ENCODE results near the gene FSIP1.

FSIP1 gene

DNA sequence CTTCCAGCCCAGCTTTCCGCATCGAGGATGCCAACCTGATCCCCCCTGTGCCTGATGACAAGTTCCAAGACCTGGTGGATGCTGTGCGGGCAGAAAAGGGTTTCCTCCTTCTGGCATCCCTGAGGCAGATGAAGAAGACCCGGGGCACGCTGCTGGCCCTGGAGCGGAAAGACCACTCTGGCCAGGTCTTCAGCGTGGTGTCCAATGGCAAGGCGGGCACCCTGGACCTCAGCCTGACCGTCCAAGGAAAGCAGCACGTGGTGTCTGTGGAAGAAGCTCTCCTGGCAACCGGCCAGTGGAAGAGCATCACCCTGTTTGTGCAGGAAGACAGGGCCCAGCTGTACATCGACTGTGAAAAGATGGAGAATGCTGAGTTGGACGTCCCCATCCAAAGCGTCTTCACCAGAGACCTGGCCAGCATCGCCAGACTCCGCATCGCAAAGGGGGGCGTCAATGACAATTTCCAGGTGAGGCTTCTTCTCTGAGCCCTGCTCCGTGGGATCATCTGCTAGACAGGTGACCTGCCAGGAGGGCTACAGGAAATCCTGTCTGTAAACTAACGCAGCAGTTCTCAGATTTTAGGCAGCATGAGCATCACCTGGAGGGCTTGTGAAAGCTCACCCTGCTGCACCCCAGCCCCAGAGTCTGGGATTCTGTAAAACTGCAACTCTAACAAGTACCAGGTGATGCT is 200.2 kb downstream of the FSIP1 start:
- DNase-seq (ENCODE audit: low read depth) = no peak

DNA sequence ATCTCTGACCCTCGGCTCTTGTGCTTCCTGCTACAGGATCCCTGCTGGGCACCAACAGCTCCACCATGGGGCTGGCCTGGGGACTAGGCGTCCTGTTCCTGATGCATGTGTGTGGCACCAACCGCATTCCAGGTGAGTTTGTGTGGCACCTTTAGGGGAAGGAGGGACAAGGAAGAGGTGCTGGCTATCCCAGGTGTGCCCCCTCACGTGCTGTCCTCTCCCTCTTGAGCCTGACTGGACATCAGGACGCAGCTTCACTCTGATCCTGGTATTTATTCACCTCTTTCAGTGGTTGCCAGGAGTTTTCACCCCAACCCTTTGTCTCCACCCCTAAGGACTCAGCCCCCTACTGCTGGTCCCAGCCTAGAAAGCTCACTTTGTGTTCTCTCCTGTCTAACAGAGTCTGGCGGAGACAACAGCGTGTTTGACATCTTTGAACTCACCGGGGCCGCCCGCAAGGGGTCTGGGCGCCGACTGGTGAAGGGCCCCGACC is 200.8 kb downstream of the FSIP1 start:
- DNase-seq (ENCODE audit: low read depth) = no peak

DNA sequence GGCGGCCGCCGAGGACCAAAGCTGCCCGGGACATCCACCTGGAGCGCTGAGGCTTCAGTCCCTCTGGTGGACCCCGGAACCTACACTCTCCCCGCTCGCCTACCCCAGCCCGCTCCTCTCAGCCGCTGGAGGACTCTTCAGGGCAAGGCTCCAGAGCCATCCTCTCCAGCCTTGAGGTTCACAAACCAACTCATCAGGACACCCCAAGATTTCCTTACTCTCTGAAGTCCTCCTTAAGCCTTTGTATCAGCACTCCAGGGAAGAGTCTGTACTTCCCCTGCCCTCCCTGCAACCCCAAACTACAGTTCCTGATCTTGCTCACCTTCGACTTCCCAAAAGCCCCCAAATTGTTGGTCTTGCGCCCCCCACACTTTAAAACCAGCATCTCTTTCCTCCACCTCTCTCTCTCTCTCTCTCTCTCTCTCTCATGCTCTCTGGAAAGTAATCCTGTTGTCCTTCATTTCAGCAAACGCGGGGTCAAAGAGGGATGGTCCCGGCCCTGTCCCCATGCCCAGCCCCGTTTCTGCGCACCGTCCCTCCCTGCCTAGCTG is 201.3 kb downstream of the FSIP1 start:
- no peak for DNase-seq (ENCODE audit: low read depth)

DNA sequence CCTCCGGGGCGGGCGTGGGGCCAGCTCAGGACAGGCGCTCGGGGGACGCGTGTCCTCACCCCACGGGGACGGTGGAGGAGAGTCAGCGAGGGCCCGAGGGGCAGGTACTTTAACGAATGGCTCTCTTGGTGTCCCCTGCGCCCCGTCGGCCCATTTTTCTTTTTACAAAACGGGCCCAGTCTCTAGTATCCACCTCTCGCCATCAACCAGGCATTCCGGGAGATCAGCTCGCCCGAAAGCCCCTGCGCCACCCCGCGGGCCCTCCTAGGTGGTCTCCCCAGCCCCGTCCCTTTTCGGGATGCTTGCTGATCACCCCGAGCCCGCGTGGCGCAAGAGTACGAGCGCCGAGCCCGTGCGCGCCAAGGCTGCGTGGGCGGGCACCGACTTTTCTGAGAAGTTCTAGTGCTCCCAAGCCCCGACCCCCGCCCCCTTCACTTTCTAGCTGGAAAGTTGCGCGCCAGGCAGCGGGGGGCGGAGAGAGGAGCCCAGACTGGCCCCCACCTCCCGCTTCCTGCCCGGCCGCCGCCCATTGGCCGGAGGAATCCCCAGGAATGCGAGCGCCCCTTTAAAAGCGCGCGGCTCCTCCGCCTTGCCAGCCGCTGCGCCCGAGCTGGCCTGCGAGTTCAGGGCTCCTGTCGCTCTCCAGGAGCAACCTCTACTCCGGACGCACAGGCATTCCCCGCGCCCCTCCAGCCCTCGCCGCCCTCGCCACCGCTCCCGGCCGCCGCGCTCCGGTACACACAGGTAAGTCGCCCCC is 202.0 kb downstream of the FSIP1 start, which contains the start of gene THBS1:
Gene THBS1 (plus strand): TSS at position 595 of the 757 bp plus-strand sequence. CDS start 779 bp downstream, outside the sequence.
- peak; percentile 31 for DNase-seq (ENCODE audit: low read depth)

DNA sequence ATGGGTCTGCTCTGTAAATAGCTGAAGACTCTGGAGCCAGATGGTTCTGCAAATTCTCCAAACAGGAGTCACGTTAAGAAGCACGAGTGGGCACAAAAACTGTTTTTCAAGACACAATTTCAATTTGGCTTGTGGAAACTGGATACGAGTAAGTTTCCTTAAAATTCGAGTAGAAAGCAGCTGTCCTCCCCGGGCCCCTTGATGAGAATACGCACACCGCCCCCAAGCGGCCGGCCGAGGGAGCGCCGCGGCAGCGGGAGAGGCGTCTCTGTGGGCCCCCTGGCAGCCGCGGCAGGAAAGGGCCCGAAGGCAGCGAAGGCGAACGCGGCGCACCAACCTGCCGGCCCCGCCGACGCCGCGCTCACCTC is 202.5 kb downstream of the FSIP1 start:
- peak; percentile 82 for DNase-seq (ENCODE audit: low read depth)

DNA sequence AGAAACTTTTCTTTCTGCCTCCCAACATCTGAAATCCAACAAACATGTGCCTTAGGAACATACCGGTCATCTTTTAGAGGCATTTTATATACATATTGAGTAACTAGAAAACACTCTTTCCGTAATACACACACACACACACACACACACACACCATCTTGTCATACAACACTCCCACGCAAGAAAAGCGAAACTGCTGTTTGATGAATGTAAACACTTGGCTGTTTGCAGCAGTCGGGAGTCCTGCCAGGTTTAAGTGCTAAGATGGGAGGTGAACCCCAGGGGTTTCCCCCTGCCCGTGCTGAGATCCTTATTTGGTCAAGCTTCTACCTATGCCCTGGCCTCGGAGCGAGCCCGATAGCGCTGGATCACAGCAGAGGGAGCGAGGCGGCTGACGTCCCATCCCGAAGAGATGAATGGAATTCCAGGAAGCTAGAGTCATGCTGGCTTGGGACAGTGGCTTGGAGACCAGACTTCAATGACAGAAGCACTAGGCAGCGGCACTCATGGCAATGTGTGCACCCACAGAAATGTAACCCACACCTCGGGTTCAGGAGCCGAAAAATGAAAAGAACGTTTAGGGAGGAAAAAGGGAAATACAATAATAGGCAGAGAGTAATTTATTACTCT is 203.0 kb downstream of the FSIP1 start:
- no peak for DNase-seq (ENCODE audit: low read depth)

DNA sequence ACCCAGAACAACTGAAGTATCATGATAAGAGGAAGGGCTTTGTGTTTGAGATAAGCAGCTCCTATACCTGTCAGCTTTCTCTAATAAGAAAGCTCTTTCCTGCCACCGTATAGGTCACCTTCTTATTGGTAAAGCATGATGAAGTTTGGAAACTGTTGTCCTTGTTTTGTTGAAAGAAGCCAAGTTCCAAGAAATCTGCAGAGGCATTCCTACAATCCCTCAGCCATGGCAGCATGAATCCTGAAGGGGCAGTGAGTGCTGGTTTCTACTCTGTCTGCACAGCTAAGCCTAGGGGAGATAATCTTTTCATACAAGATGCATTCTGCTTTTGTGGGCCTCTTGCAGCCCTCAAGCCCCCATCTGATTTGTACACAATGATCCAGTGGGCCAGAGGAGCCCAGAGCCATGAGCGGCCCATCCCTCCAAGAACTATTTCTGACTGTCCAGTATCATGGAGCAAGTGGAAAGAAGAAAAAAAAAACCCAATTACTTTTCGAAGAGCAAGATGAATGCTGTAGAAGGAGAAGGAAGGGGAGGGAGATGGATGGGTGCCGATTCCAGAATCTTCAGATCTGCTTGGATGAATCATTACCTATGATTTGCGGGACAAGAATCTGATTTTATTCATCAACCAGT is 203.7 kb downstream of the FSIP1 start:
- no peak for DNase-seq (ENCODE audit: low read depth)

DNA sequence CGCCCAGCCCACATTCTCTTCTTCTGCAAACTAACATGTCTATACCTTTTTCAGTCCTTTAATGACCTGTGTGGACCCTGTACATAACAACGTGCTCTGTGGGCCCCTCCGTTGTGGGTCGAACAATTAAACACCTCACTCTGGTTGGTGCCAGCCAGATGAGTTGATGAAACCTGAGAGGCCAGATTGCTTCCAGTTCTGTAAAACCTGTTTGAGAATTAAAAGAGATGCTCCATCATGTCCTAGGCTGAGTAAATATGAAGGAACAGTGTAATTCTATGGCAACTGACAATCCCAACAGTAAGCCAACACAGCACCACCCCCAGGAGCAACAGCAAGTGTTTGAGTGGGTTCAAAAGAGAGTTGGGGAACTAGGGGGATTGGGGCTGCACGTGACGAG is 207.5 kb downstream of the FSIP1 start:
- no peak for DNase-seq (ENCODE audit: low read depth)

DNA sequence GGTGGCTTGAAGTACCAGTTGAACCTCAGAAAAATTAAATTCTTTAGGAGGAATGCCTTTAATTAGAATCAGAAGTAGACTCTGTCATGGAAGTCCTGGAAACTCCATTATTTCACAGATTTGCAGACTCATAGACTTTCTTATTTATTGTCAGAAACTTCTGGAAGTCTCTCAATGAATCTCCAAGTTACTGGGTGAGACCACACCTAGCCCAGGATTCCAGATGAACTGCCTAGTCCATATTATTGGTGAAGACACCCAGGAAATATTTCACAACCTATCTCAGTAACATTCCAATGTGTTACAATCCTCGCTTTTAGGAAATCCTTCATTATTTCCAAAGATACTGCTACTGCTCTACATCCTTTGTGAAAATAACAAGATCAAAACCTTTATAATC is 208.2 kb downstream of the FSIP1 start:
- DNase-seq (ENCODE audit: low read depth) = no peak

DNA sequence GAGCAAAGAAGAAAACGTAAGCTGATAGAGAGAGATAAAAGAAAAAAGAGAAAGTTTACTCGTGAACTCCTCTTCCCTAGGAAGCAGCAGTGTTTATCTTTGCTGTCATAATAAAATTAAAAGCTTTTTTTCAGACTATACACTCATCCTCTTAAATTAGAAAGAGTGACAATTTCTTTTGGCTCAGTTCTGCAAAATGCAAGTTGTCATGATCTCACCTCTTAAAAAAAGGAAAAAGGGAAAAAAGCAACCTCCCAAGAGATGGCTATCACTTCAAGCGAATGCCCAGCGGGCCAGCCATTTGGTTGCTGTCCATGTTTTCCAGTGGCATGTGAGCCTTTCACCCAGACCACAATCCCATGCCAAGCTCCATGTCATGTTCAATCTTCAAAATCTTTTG is 208.8 kb downstream of the FSIP1 start:
- no peak for DNase-seq (ENCODE audit: low read depth)

DNA sequence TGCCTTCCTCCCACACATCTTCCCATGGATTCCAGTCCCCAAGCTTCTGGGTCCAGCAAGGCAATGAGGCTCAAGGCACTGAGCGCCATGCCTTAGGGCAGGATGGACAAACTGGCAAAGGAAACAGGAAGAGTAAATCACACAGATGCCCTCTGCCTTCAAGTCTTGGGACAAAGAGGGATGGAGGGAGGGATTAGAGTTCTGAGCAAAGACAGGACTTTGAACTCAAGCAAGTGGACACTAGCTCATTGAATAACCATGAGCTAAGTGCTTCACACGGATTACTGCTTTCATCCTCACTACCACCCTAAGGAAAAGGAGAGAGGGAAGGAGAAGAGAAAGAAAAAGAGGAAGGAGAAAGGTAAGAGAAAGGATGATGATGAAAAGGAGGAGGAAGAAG is 209.4 kb downstream of the FSIP1 start:
- no peak for DNase-seq (ENCODE audit: low read depth)

DNA sequence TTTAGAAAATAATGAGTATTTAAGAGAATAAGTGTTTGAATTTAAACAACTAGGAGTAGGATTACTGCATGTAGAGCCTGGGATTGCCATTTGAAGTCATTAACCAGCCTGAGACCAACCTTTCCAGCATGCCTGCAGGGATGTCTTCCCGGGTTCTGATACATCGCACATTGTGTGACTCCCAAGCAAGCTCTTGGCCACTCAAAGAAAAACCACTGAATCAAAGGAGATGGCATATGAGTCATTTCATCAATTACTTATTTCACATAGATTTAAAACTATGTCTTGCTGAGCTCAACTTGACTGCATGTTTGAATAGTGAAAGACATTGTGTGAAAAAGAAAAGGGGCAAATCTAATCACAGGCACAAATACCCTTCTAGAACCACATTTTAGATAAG is 216.8 kb downstream of the FSIP1 start:
- no peak for DNase-seq (ENCODE audit: low read depth)

DNA sequence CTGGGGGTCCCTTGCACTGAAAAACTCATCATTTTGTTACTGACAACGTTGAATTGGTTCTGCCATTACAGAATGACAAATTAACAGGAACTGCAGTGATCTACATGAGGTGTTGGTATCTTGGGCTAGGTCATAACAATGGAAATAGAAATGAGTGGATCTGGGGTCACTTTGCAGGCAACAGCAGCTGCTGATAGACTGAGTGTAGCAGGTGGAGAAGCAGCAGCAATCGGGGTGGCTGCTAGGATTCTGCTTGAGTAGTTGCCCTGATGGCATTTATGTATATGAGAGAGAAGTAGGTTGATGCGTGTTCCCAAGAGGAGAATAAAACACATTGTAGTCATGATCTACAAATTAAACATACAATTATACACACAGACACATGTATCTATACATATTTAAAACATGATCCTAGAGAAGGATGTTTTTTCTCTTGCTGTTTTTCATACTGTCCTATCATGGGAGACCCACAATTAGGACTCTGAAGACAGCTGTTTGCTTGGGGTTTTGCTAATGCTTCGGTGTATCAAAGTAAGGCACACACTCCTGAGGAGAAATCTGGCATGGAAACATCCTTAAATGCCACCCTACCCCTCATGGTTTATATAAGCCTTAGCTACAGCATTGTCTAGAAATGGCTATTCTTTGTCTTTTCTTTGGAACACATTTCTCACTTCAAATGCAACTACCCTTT is 217.5 kb downstream of the FSIP1 start:
- DNase-seq (ENCODE audit: low read depth) = no peak

DNA sequence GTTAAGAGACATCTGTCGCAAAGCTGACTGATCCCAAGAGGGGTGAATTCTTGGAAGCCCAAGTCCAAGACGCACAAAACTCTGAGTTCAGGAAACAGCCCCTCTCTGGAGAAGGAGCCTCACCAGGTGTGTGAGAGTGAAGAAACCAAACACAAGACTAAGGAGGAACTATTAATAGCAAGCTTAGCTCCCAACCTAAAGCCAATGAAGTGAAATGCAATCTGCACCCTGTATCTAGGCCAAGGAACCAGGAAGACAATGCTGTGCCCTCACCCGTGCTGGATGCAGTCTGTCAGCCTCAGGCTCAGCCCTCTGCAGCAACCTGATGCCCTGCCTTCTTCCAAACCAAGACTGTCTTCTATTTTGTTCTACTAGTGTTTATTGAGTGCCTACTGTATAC is 224.2 kb downstream of the FSIP1 start:
- DNase-seq (ENCODE audit: low read depth) = no peak

DNA sequence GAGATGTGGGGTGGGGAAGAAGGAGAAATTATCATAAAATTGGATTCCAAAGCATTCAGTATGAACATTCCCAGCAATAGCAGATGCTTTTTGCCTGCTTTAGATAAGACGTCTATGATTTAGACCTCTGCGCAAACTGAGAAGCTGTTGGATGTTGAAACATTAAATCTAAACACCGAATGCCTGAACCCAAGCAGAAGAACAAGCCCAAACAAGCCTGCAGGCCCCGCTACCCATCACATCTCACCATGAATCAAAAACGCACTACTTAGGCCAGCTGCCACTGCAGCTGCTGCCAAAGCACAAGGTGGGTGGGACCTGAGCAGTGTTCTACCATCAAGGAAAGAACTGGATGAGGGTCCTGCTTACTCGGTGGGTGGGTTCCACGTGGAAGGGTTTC is 226.2 kb downstream of the FSIP1 start:
- DNase-seq (ENCODE audit: low read depth) = no peak

DNA sequence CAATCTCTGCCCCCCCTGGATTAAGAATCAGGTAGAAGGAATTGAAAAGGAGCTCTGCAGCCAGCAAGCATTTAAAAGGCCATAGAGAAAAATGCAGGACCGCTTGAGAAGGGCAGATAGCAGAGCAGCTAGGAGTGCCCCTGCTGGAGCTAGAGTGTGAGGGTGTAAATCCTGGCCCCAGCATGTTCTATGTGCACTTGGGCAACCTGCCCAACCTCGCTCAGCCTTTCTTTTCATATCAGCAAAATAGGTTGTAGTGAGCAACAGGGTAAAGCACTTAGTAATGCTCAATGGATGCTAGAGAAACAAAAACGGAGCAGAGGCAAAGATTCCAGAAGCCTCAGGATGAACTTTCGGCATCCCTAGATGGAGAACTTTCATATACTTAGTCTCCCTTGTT is 226.8 kb downstream of the FSIP1 start:
- no peak for DNase-seq (ENCODE audit: low read depth)

DNA sequence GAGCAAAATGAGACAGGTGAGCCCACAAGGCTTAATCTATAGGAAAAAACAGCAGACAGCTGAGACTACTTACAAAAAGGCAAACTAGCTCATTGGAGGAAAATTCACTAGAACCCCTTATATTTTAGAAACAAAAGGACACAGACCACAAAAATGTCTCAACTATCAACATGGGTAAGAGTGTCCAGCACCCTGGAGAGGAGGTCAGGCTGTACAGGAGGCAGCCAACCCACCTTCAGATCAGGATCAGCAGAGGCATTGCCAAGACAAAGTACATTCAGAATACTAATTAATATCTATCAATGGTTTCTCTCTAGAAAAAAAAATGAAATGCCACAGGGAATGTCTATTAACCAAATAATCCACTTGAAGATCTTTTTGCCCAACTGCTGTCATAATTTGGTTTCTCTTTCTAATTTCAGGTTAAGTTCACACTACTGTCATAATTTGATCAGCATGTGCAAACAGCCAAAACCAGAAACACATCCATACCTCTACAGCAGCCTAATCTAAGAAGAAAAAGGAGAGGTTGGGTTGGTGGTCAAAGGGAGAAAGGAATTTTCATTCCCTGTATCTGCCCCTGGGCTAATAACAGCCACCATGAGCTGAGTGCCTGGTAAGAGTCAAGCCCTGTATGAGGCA is 227.8 kb downstream of the FSIP1 start:
- DNase-seq (ENCODE audit: low read depth) = no peak

DNA sequence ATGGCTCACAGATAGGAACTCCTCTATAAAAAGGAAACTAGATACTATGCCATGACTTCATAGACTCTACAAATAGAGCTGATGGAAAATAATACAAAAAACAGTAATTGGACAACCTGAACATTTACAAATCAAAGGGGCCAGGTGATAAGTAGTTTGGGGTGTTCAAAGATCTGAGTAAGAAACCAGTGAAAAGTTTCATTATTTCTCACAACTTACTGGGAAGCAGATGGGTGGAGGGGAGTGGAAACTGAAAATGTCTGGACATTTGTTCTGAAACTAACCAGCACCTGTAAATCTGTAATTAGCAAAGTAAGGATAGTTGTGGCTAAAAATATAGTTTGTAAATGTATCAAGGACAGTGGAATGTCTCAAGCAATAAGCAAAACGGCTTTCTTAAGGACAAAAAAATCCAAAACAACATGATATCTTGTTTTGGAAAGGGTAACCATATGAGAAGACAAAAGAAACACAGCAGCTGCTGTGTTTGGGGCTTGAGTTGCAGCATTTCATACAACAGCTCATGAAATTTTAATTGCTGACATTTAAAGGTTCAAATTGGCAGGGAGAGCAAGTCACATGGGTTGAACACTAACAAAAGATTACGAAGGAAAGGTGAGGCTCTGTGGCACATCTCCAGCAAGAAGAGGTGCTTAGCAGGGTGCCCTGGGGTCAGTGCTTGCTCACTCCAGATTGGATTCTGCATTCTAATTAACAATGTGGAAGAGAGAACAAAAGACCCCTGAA is 228.5 kb downstream of the FSIP1 start:
- no peak for DNase-seq (ENCODE audit: low read depth)

DNA sequence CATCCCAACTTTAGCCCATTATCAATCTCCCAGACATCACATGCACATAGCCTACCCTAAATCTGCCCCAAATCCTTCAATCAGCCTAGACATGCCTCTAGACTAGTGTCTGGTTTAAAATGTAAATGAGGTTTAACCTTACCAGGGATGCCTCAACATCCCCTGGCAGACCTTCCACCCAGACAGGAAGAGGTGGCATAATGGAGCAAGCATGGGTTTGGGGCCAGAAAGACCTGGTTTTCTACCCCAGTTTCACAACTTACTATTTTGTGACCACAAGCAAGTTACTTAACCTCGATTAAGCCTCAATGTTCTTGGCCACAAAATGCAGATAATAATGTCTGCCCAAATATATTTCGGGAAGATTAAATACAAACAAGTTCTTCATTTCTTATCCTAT is 230.1 kb downstream of the FSIP1 start:
- DNase-seq (ENCODE audit: low read depth) = no peak

DNA sequence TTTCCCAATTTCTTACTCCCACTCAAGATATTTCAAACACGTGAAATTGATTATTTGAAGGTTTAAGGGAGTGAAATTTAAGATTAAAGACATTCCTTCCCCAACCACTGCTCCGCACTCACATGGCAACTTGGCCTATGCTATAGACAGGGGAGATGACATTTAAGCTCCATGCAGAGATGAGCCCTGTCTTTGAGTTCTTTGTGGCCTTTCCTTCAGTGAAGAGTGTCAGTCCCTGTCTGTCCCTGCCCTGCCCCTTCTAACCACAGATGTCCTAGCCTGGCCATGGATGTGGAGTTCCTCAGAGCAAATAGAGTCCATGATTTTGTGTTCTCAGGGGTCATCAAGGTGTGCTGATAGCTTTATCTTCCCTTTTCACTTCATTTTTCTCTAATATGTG is 231.2 kb downstream of the FSIP1 start:
- DNase-seq (ENCODE audit: low read depth) = no peak

Data from stimulated activated CD8-positive, alpha-beta memory T cell treated with anti-CD3 and anti-CD28 coated beads, Interleukin-4, amount 100 ng/mL, for 24 hours (primary cell).